Lung (tissue), 12 donors: ENCODE results near the gene GLB1L3. TPM values are rescaled to one million over a fixed set of nuclear protein-coding genes. Genes with fewer than 3 reads are reported as not detected.

ENCODE experiments used
- ATAC-seq: fragments of 200-7000 bp; cut with Tn5 transposase; one replicate; pipeline ENCODE4 v1.9.1; 2020; ENCODE audit warnings: moderate number of reproducible peaks; ENCODE audit not compliant: insufficient read depth, low FRiP score
- DNase-seq, 3 donors: peaks; one replicate each; pipeline ENCODE4 v3.0.0-alpha.2; 2013 to 2017
- H3K27ac ChIP-seq, 2 donors: one replicate each; pipeline ENCODE4 v1.5.1; 2013; ENCODE audit warnings: mild to moderate bottlenecking in 2 of 2, moderate library complexity in 2 of 2, control low read depth in 1 of 2, inconsistent platforms in 1 of 2, low read depth in 1 of 2, low read length in 1 of 2
- H3K27me3 ChIP-seq, 3 donors: one replicate each; pipeline ENCODE4 v1.5.1; 2013; ENCODE audit warnings: low read length in 2 of 3; ENCODE audit not compliant: control insufficient read depth in 3 of 3, insufficient read depth in 3 of 3
- H3K36me3 ChIP-seq, 4 donors: one replicate each; pipeline ENCODE4 v1.5.1; 2013; ENCODE audit warnings: low read length in 4 of 4, mild to moderate bottlenecking in 1 of 4, moderate library complexity in 1 of 4; ENCODE audit not compliant: control insufficient read depth in 4 of 4, insufficient read depth in 4 of 4
- H3K4me1 ChIP-seq, 5 donors: one replicate each; pipeline ENCODE4 v1.5.1; 2013; ENCODE audit warnings: low read length in 5 of 5, mild to moderate bottlenecking in 2 of 5, moderate library complexity in 1 of 5; ENCODE audit not compliant: control insufficient read depth in 5 of 5, insufficient read depth in 5 of 5
- H3K4me3 ChIP-seq: one replicate; pipeline ENCODE4 v1.5.1; 2013; ENCODE audit warnings: mild to moderate bottlenecking, control low read depth, moderate library complexity
- H3K9ac ChIP-seq, 2 donors: one replicate each; pipeline ENCODE4 v1.5.1; 2013; ENCODE audit warnings: low read length in 2 of 2, control low read depth in 1 of 2; ENCODE audit not compliant: insufficient read depth in 1 of 2
- H3K9me3 ChIP-seq, 4 donors: one replicate each; pipeline ENCODE4 v1.5.1; 2013; ENCODE audit warnings: low read length in 3 of 4, mild to moderate bottlenecking in 1 of 4, moderate library complexity in 1 of 4; ENCODE audit not compliant: control insufficient read depth in 4 of 4, insufficient read depth in 3 of 4
- CTCF ChIP-seq: IDR thresholded peaks from 2 replicates; pipeline ENCODE4 v1.5.1; 2012; ENCODE audit warnings: mild to moderate bottlenecking; ENCODE audit errors: control extremely low read depth, extremely low read depth
- WGBS, 2 donors: extraction: QIAGEN DNeasy Blood & Tissue Kit; methylation state at CpG; one replicate each; pipeline ENCODE4 v1.1.7; 2013; 5-methylcytosine and 5-hydroxymethylcytosine counted together
- polyA plus RNA-seq, 2 donors: library from polyadenylated mRNA; stranded (reverse); fragments of 200-250 nt; gene quantifications; one replicate each; pipeline ENCODE4 v1.2.1, GENCODE V29; 2013
- total RNA-seq, 2 donors: library from RNA; depleted of rRNA in 1 of 2; stranded (reverse); fragments of >200 nt in 1 of 2; gene quantifications; one replicate each; pipeline ENCODE4 v1.2.1, GENCODE V29; 2014 to 2021
- donor health status: control.
- donor health status: control.
- donor health status: Bipolar disorder and iron deficiency.
- donor health status: healthy.
- donor health status: DM: yes; HTN: yes; CAD: no.

The GLB1L3 gene
- total and polyA plus RNA-seq, 4 donors = 0.06 to 0.29 (median 0.18) TPM; not detected in 1

- 93 to 97% methylated on average over 10 of the region's 10 CpGs for WGBS, 2 donors
- no peak for TF ChIP-seq CTCF
- H3K9ac ChIP-seq = no peak overlapping the region
These were observed 58.8 kb downstream of the GLB1L3 start for GRCh38 chr11:134334796-134335571.

GRCh38 chr11:134337051-134337450 lies 60.9 kb downstream of the GLB1L3 start:
- no peaks in the 10 kb centered on the region for H3K9me3 ChIP-seq
- H3K27me3 ChIP-seq = peaks cover 0 to 18% (median 15%) of the 10 kb centered on the region in 3 donors
- H3K9ac ChIP-seq = no peak overlapping the region
- no peak overlapping the region for H3K4me3 ChIP-seq
- H3K27ac ChIP-seq = no peak overlapping the region
- ATAC-seq (no peak), DNase-seq (no peak)
- TF ChIP-seq CTCF = no peak
- peaks cover 0 to 3% (median 0%) of the 10 kb centered on the region in 5 donors for H3K4me1 ChIP-seq
- WGBS, 2 donors = 95% methylated on average over 4 of the region's 4 CpGs
- H3K36me3 ChIP-seq = no peaks in the 10 kb centered on the region

More at GRCh38 chr11:134334796-134335571, 58.8 kb downstream of the GLB1L3 start:
- H3K27ac ChIP-seq = no peak overlapping the region
- ATAC-seq (no peak), DNase-seq (no peak)
- peaks cover 0 to 32% (median 26%) of the 10 kb centered on the region in 3 donors for H3K27me3 ChIP-seq
- no peaks in the 10 kb centered on the region for H3K36me3 ChIP-seq
- no peaks in the 10 kb centered on the region for H3K9me3 ChIP-seq
- no peak overlapping the region for H3K4me3 ChIP-seq
- H3K4me1 ChIP-seq = peaks cover 0 to 7% (median 3%) of the 10 kb centered on the region in 5 donors

DNA sequence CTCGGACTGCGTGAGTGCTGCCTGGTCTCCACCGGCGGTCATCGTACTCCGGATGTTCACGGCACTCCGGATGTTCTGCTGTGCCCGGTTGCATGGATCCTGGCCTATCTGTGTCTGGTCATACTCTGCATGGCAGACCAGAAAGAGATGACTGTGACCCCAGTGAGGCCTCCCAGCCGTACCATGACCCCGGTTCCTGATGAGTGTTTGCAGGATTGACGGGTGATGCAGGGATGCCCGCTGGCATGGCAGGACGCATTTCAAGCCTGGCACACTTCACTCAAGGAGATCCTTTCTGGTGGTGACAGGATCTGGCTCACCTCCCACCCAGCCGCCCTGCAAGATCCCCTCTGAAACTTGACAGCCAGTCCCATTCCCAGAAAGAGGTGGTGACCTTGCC lies 61.9 kb downstream of the GLB1L3 start:
- no peak overlapping the region for H3K27ac ChIP-seq
- no peaks in the 10 kb centered on the region for H3K9me3 ChIP-seq
- no peaks in the 10 kb centered on the region for H3K4me1 ChIP-seq
- TF ChIP-seq CTCF = no peak
- DNase-seq (no peak), ATAC-seq (no peak)
- H3K9ac ChIP-seq = no peak overlapping the region
- WGBS, 2 donors = 92 to 97% methylated on average over 15 of the region's 15 CpGs
- H3K4me3 ChIP-seq = no peak overlapping the region
- no peaks in the 10 kb centered on the region for H3K36me3 ChIP-seq
- peaks cover 0 to 12% (median 11%) of the 10 kb centered on the region in 3 donors for H3K27me3 ChIP-seq
